Karpas-422 (cell line): ENCODE measurements around the gene WWOX. TPM values are rescaled to one million over a fixed set of nuclear protein-coding genes. Genes with fewer than 3 reads are reported as not detected.

Source experiments
- DNase-seq: peaks from one replicate; pipeline ENCODE4 v3.0.0-alpha.2; 2015
- H2AFZ ChIP-seq: fragments of 200-600 bp; sonication (generic); 2 replicates; pipeline ENCODE4 v1.6.1; 2014; ENCODE audit warnings: antibody characterized with exemption, low read length, mixed read lengths
- H3K27ac ChIP-seq: fragments of 200-600 bp; sonication (generic); 2 replicates; pipeline ENCODE4 v1.5.1; 2014; ENCODE audit warnings: mild to moderate bottlenecking, low read length, moderate library complexity
- H3K27me3 ChIP-seq: fragments of 200-600 bp; sonication (generic); 2 replicates; pipeline ENCODE4 v1.6.1; 2014; ENCODE audit warnings: low read length, mixed read lengths
- H3K36me3 ChIP-seq: fragments of 200-600 bp; sonication (generic); 2 replicates; pipeline ENCODE4 v1.6.1; 2014; ENCODE audit warnings: low read length, mixed read lengths; ENCODE audit not compliant: insufficient read depth
- H3K4me1 ChIP-seq: fragments of 200-600 bp; sonication (generic); 2 replicates; pipeline ENCODE4 v1.6.1; 2014; ENCODE audit warnings: mild to moderate bottlenecking, low read length, mixed read lengths
- H3K4me2 ChIP-seq: fragments of 200-600 bp; sonication (generic); 2 replicates; pipeline ENCODE4 v1.6.1; 2014; ENCODE audit warnings: low read length, low read depth, mild to moderate bottlenecking; ENCODE audit not compliant: poor library complexity, severe bottlenecking
- H3K4me3 ChIP-seq: fragments of 200-600 bp; sonication (generic); 2 replicates; pipeline ENCODE4 v1.5.1; 2014; ENCODE audit warnings: mild to moderate bottlenecking, antibody characterized with exemption, low read length, mixed read lengths
- H3K79me2 ChIP-seq: fragments of 200-600 bp; sonication (generic); 2 replicates; pipeline ENCODE4 v1.6.1; 2014; ENCODE audit warnings: mild to moderate bottlenecking, low read length, mixed read lengths
- H3K9ac ChIP-seq: fragments of 200-600 bp; sonication (generic); 2 replicates; pipeline ENCODE4 v1.6.0; 2014; ENCODE audit warnings: low read length
- H3K9me2 ChIP-seq: fragments of 200-600 bp; sonication (generic), shearing (Covaris generic); replicated peaks from 2 replicates; pipeline ENCODE4 v1.6.0; 2014; ENCODE audit warnings: mild to moderate bottlenecking, low read length, moderate library complexity; ENCODE audit not compliant: insufficient read depth
- H3K9me3 ChIP-seq: fragments of 300-700, 200-600 bp; sonication (generic); 2 replicates; pipeline ENCODE4 v1.6.1; 2014; ENCODE audit warnings: low read length, mixed read lengths
- H4K20me1 ChIP-seq: fragments of 200-600 bp; sonication (generic); 2 replicates; pipeline ENCODE4 v1.6.1; 2014; ENCODE audit warnings: mild to moderate bottlenecking, antibody characterized with exemption, low read length, low read depth; ENCODE audit not compliant: insufficient read depth
- total RNA-seq: library from RNA; depleted of rRNA; stranded (reverse); fragments of >200 nt; shearing (Covaris generic); gene quantifications from 2 replicates; pipeline ENCODE4 v1.2.3, GENCODE V29; 2014; ENCODE audit warnings: low replicate concordance

Gene WWOX
- total RNA-seq, 1 experiment from 2014 or later: 66.2 TPM

- no peaks in the 10 kb centered on the region for H3K9me3 ChIP-seq
- H3K4me2 ChIP-seq: no peak overlapping the region
- peaks cover 9% of the 10 kb centered on the region for H3K4me1 ChIP-seq
- H4K20me1 ChIP-seq: no peaks in the 10 kb centered on the region
- no peaks in the 10 kb centered on the region for H3K27me3 ChIP-seq
- H3K9me2 ChIP-seq: no peaks in the 10 kb centered on the region
- H3K36me3 ChIP-seq: no peaks in the 10 kb centered on the region
- DNase-seq: no peak
- no peak overlapping the region for H3K27ac ChIP-seq
- no peak overlapping the region for H3K4me3 ChIP-seq
- H2AFZ ChIP-seq: no peak overlapping the region
- H3K79me2 ChIP-seq: no peaks in the 10 kb centered on the region
- H3K9ac ChIP-seq: no peak overlapping the region
Measured at GRCh38 chr16:78218856-78219651, 119.6 kb downstream of the WWOX start.

GRCh38 chr16:78220571-78220970, 121.1 kb downstream of the WWOX start:
- H3K4me2 ChIP-seq: no peak overlapping the region
- H2AFZ ChIP-seq: no peak overlapping the region
- H3K36me3 ChIP-seq: no peaks in the 10 kb centered on the region
- H4K20me1 ChIP-seq: no peaks in the 10 kb centered on the region
- no peaks in the 10 kb centered on the region for H3K27me3 ChIP-seq
- no peaks in the 10 kb centered on the region for H3K9me3 ChIP-seq
- H3K4me1 ChIP-seq: no peaks in the 10 kb centered on the region
- H3K9me2 ChIP-seq: no peaks in the 10 kb centered on the region
- no peak overlapping the region for H3K27ac ChIP-seq
- H3K4me3 ChIP-seq: no peak overlapping the region
- no peaks in the 10 kb centered on the region for H3K79me2 ChIP-seq
- no peak overlapping the region for H3K9ac ChIP-seq
- no peak for DNase-seq

GRCh38 chr16:78221892-78222291, 122.4 kb downstream of the WWOX start:
- no peaks in the 10 kb centered on the region for H3K36me3 ChIP-seq
- H3K9me3 ChIP-seq: no peaks in the 10 kb centered on the region
- no peak overlapping the region for H3K4me2 ChIP-seq
- no peak overlapping the region for H3K27ac ChIP-seq
- H3K9ac ChIP-seq: no peak overlapping the region
- no peaks in the 10 kb centered on the region for H3K9me2 ChIP-seq
- H3K27me3 ChIP-seq: no peaks in the 10 kb centered on the region
- no peaks in the 10 kb centered on the region for H3K4me1 ChIP-seq
- DNase-seq: no peak
- 0 out of 2 replicates have a peak, but pooled peaks cover 2% of the 10 kb centered on the region for H4K20me1 ChIP-seq
- no peak overlapping the region for H3K4me3 ChIP-seq
- no peak overlapping the region for H2AFZ ChIP-seq
- H3K79me2 ChIP-seq: no peaks in the 10 kb centered on the region

- Histone ChIP-seq H3K36me3 (no peaks in the 10 kb centered on the region), H3K9me2 (no peaks in the 10 kb centered on the region), H3K4me1 (no peaks in the 10 kb centered on the region), H3K9ac (no peak overlapping the region), H3K4me3 (no peak overlapping the region), H3K4me2 (no peak overlapping the region), H4K20me1 (0 out of 2 replicates have a peak, but pooled peaks cover 2% of the 10 kb centered on the region), H3K79me2 (no peaks in the 10 kb centered on the region), H2AFZ (no peak overlapping the region), H3K27ac (no peak overlapping the region), H3K27me3 (no peaks in the 10 kb centered on the region), H3K9me3 (no peaks in the 10 kb centered on the region)
- DNase-seq: no peak
Measured at GRCh38 chr16:78224342-78224741, 124.9 kb downstream of the WWOX start.

- no peaks in the 10 kb centered on the region for H3K27me3 ChIP-seq
- H3K4me1 ChIP-seq: no peaks in the 10 kb centered on the region
- H3K79me2 ChIP-seq: no peaks in the 10 kb centered on the region
- H3K36me3 ChIP-seq: no peaks in the 10 kb centered on the region
- H3K9me3 ChIP-seq: no peaks in the 10 kb centered on the region
- no peak overlapping the region for H3K4me2 ChIP-seq
- H3K9ac ChIP-seq: no peak overlapping the region
- no peak overlapping the region for H2AFZ ChIP-seq
- DNase-seq: no peak
- no peaks in the 10 kb centered on the region for H3K9me2 ChIP-seq
- no peak overlapping the region for H3K27ac ChIP-seq
- 0 out of 2 replicates have a peak, but pooled peaks cover 2% of the 10 kb centered on the region for H4K20me1 ChIP-seq
- H3K4me3 ChIP-seq: no peak overlapping the region
Measured at GRCh38 chr16:78225919-78226318, 126.5 kb downstream of the WWOX start.

GRCh38 chr16:78227855-78228254, 128.4 kb downstream of the WWOX start:
- H3K79me2 ChIP-seq: no peaks in the 10 kb centered on the region
- H2AFZ ChIP-seq: no peak overlapping the region
- H3K9ac ChIP-seq: no peak overlapping the region
- no peaks in the 10 kb centered on the region for H3K36me3 ChIP-seq
- no peaks in the 10 kb centered on the region for H3K9me2 ChIP-seq
- H3K4me1 ChIP-seq: no peaks in the 10 kb centered on the region
- no peak overlapping the region for H3K4me2 ChIP-seq
- 0 out of 2 replicates have a peak, but pooled peaks cover 2% of the 10 kb centered on the region for H4K20me1 ChIP-seq
- no peak for DNase-seq
- no peak overlapping the region for H3K27ac ChIP-seq
- no peaks in the 10 kb centered on the region for H3K9me3 ChIP-seq
- H3K27me3 ChIP-seq: no peaks in the 10 kb centered on the region
- H3K4me3 ChIP-seq: no peak overlapping the region

GRCh38 chr16:78228704-78229103, 129.2 kb downstream of the WWOX start:
- Histone ChIP-seq H3K9me2 (no peaks in the 10 kb centered on the region), H3K9me3 (no peaks in the 10 kb centered on the region), H3K9ac (no peak overlapping the region), H3K27ac (no peak overlapping the region), H3K36me3 (no peaks in the 10 kb centered on the region), H3K4me1 (no peaks in the 10 kb centered on the region), H4K20me1 (0 out of 2 replicates have a peak, but pooled peaks cover 2% of the 10 kb centered on the region), H2AFZ (no peak overlapping the region), H3K4me3 (no peak overlapping the region), H3K4me2 (no peak overlapping the region), H3K27me3 (no peaks in the 10 kb centered on the region), H3K79me2 (no peaks in the 10 kb centered on the region)
- no peak for DNase-seq

- no peak overlapping the region for H3K9ac ChIP-seq
- no peaks in the 10 kb centered on the region for H3K4me1 ChIP-seq
- H2AFZ ChIP-seq: no peak overlapping the region
- no peaks in the 10 kb centered on the region for H3K9me2 ChIP-seq
- H3K4me2 ChIP-seq: no peak overlapping the region
- H3K36me3 ChIP-seq: no peaks in the 10 kb centered on the region
- H3K79me2 ChIP-seq: no peaks in the 10 kb centered on the region
- no peak for DNase-seq
- no peaks in the 10 kb centered on the region for H3K27me3 ChIP-seq
- H4K20me1 ChIP-seq: peaks cover 9% of the 10 kb centered on the region
- H3K4me3 ChIP-seq: no peak overlapping the region
- no peak overlapping the region for H3K27ac ChIP-seq
- no peaks in the 10 kb centered on the region for H3K9me3 ChIP-seq
Measured at GRCh38 chr16:78230832-78231231, 131.4 kb downstream of the WWOX start.
